ENCODE results near the gene PRPF8. TPM values are rescaled to one million over a fixed set of nuclear protein-coding genes. Genes with fewer than 3 reads are reported as not detected.

Gene PRPF8
- total RNA-seq, 1 experiment from 2014 or later: 103 TPM

- Histone ChIP-seq H3K36me3 (ENCODE audit: low read depth, low read length) (no peaks in the 10 kb centered on the region), H3F3A (ENCODE audit: low read length, unreplicated experiment) (no peaks in the 10 kb centered on the region), H3K79me2 (ENCODE audit: low read length) (no peaks in the 10 kb centered on the region), H2AFZ (ENCODE audit: low read length) (no peak overlapping the region), H3K27me3 (ENCODE audit: low read length) (no peaks in the 10 kb centered on the region), H3K9ac (ENCODE audit: low read length) (no peak overlapping the region), H4K20me1 (ENCODE audit: low read length) (no peaks in the 10 kb centered on the region), H3K4me2 (ENCODE audit: low read length) (no peak overlapping the region), H3K4me3 (ENCODE audit: low read length) (no peak overlapping the region), H3K4me1 (ENCODE audit: insufficient read depth, low read length) (no peaks in the 10 kb centered on the region), H3K9me2 (replicated peaks; ENCODE audit: low read length) (no peaks in the 10 kb centered on the region), H3K27ac (ENCODE audit: low read length) (no peak overlapping the region), H3K9me3 (ENCODE audit: low read length) (no peaks in the 10 kb centered on the region)
- DNase-seq: no peak
- no peak for ATAC-seq
- no TSS peak for BruUV-seq (replicated peaks)
- TF ChIP-seq EZH2 (IDR thresholded peaks at IDR 0.05; ENCODE audit: low read length, unreplicated experiment) (no peak), EZH2phosphoT487 (IDR thresholded peaks at IDR 0.05; ENCODE audit: borderline replicate concordance, low read length) (no peak), CTCF (conservative IDR thresholded peaks at IDR 0.05; ENCODE audit: low read depth, low read length) (no peak)
- intact Hi-C loops (cut with micrococcal nuclease): no loop called here
- CTCF ChIA-PET: no interaction called here
- POLR2A ChIA-PET (ENCODE audit: unreplicated experiment): no interaction called here
Measured at GRCh38 chr17:1616101-1616500, 68.6 kb downstream of the PRPF8 start.

GRCh38 chr17:1612400-1612799, 72.3 kb downstream of the PRPF8 start:
- DNase-seq (no peak), ATAC-seq (no peak)
- Histone ChIP-seq H3K9ac (ENCODE audit: low read length) (no peak overlapping the region), H3K4me2 (ENCODE audit: low read length) (no peak overlapping the region), H3K79me2 (ENCODE audit: low read length) (no peaks in the 10 kb centered on the region), H3K4me1 (ENCODE audit: insufficient read depth, low read length) (no peaks in the 10 kb centered on the region), H3F3A (ENCODE audit: low read length, unreplicated experiment) (no peaks in the 10 kb centered on the region), H3K9me2 (replicated peaks; ENCODE audit: low read length) (no peaks in the 10 kb centered on the region), H4K20me1 (ENCODE audit: low read length) (no peaks in the 10 kb centered on the region), H3K4me3 (ENCODE audit: low read length) (no peak overlapping the region), H2AFZ (ENCODE audit: low read length) (no peak overlapping the region), H3K27me3 (ENCODE audit: low read length) (no peaks in the 10 kb centered on the region), H3K36me3 (ENCODE audit: low read depth, low read length) (no peaks in the 10 kb centered on the region), H3K9me3 (ENCODE audit: low read length) (no peaks in the 10 kb centered on the region), H3K27ac (ENCODE audit: low read length) (no peak overlapping the region)
- intact Hi-C loops (cut with micrococcal nuclease): no loop called here
- BruUV-seq (replicated peaks): no TSS peak
- no peak for TF ChIP-seq EZH2 (IDR thresholded peaks at IDR 0.05; ENCODE audit: low read length, unreplicated experiment)
- no peak for TF ChIP-seq EZH2phosphoT487 (IDR thresholded peaks at IDR 0.05; ENCODE audit: borderline replicate concordance, low read length)
- TF ChIP-seq CTCF (conservative IDR thresholded peaks at IDR 0.05; ENCODE audit: low read depth, low read length): no peak
- ChIA-PET POLR2A (ENCODE audit: unreplicated experiment) (no interaction called here), CTCF (no interaction called here)

GRCh38 chr17:1611715-1612114, 73.0 kb downstream of the PRPF8 start:
- no peaks in the 10 kb centered on the region for H3K27me3 ChIP-seq (ENCODE audit: low read length)
- intact Hi-C loops (cut with micrococcal nuclease): no loop called here
- no peaks in the 10 kb centered on the region for H4K20me1 ChIP-seq (ENCODE audit: low read length)
- H3K9me3 ChIP-seq (ENCODE audit: low read length): no peaks in the 10 kb centered on the region
- no peak for ATAC-seq
- no peak overlapping the region for H3K4me3 ChIP-seq (ENCODE audit: low read length)
- BruUV-seq (replicated peaks): no TSS peak
- no peaks in the 10 kb centered on the region for H3F3A ChIP-seq (ENCODE audit: low read length, unreplicated experiment)
- TF ChIP-seq CTCF (conservative IDR thresholded peaks at IDR 0.05; ENCODE audit: low read depth, low read length) (no peak), EZH2 (IDR thresholded peaks at IDR 0.05; ENCODE audit: low read length, unreplicated experiment) (no peak), EZH2phosphoT487 (IDR thresholded peaks at IDR 0.05; ENCODE audit: borderline replicate concordance, low read length) (no peak)
- H3K79me2 ChIP-seq (ENCODE audit: low read length): no peaks in the 10 kb centered on the region
- ChIA-PET CTCF (no interaction called here), POLR2A (ENCODE audit: unreplicated experiment) (no interaction called here)
- no peak overlapping the region for H3K27ac ChIP-seq (ENCODE audit: low read length)
- no peaks in the 10 kb centered on the region for H3K4me1 ChIP-seq (ENCODE audit: insufficient read depth, low read length)
- DNase-seq: no peak
- H3K9ac ChIP-seq (ENCODE audit: low read length): no peak overlapping the region
- H3K36me3 ChIP-seq (ENCODE audit: low read depth, low read length): no peaks in the 10 kb centered on the region
- H3K9me2 ChIP-seq (replicated peaks; ENCODE audit: low read length): no peaks in the 10 kb centered on the region
- H2AFZ ChIP-seq (ENCODE audit: low read length): no peak overlapping the region
- H3K4me2 ChIP-seq (ENCODE audit: low read length): no peak overlapping the region

Measured in PC-3 (cell line).